ENCODE results near the gene WWOX.

The WWOX gene

DNA sequence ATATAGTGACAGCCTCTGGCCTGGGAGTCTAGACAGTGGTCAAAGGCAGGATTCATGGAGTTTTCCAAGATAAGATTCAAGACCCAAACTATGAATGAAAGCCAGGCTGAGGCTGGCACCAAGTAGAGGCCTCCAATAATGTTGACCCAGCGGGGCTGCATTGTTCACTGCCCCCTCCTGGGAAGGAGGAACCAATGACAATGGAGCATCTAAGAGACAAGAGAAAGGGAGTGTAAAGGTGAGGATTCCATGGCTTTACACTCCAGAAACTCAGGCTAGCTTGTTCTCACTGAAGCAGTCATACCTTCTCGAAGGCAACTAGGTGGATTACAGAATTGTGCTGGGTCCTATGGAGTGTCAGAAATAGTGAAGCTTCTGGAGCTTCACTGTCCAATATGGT, 380.3 kb downstream of the WWOX start:
- no peak for DNase-seq

DNA sequence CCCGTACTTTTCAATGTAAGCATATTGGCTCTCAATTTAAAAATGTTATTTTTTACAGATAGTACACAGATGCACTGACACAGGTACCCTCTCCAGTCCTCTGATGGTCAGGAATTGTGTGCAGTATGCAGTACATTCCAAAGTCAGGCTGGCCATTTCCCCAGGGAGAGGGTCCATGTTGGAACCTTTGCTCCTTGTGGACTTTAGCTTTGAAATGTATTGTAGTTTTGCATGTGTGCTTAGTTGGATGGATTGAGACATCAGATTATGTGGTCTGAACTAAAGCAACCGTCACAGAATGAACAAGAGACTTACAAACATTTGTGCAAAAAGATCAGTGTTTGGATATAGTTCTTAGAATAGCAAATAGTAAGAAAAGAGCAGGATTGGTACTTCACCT, 381.1 kb downstream of the WWOX start:
- no peak for DNase-seq

GRCh38 chr16:78483124-78483992, 383.9 kb downstream of the WWOX start:
- DNase-seq: no peak

DNA sequence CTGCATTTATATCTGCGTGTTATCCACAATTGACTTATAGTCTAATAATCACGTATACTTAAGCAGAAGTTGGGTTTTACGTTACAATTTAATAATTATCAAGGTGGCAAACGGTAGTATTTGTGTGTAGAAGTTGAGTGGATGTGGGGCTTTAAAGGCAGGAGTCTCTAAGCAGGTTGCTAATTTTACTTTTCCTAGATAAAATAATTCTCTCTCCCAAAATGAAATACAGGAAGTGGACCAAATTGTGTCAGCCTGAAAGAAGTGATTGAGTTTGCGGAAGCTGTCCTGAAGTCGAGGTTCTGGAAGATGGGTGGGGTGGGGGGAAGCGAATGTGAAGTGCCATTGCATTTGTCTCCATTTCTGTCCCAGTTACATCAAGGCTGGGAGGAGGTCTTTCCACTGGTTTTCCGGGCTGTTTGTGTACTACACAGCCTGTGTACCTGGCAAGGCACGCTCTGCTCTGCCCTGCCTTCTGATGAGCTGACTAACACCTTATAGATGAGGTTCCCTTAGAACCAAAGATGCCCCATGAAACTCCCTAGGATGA, 385.1 kb downstream of the WWOX start:
- no peak for DNase-seq

DNA sequence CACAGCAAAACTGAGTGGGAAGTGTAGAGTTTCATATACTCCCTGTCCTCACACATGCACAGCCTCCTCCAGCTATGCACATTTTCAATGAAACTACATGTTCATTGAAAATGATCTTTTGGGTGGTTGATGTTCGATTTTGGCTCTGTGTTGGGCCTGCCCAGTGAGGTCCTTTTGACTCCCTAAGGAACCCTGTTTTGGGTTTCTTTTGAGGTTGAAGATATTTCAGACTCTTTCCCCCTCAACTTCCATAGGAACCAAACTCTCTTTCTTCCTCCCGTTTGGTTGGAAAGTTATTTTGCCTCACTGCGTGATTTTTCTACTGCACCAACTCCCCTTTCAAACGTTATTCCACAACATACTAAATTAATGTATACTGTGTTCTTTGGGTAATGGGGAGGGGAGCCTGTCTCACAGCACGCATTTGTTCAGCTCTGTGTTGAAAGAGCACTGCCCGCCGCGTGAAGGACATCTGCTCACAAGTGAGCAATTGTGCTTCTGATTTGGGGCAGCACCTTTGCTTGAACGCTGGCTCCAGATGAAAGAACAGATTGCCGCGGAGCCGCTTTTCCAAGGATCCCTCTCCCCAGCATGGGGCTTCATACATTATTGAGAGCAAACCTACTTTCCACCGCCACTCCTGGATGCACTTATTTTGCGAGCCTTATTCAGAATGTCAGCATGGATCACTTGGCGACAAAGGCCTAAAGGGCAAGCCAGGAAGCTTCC, 385.9 kb downstream of the WWOX start:
- no peak for DNase-seq

DNA sequence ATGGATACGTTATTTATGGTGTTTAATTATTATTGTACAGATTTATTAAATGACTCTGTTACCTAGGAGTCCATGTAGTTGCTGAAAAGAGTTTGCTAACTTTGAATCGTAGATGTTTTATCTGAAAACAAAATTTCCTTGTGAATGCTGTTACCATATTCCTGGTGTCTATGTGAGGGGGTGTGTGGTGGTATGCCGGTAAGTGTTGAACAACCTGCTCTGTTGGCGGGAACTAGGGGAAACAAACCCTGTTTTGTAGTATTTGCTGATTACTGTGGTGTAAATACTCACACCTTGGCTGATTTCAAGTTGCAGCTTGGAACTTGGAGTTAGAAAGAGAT, 386.4 kb downstream of the WWOX start:
- DNase-seq: no peak

DNA sequence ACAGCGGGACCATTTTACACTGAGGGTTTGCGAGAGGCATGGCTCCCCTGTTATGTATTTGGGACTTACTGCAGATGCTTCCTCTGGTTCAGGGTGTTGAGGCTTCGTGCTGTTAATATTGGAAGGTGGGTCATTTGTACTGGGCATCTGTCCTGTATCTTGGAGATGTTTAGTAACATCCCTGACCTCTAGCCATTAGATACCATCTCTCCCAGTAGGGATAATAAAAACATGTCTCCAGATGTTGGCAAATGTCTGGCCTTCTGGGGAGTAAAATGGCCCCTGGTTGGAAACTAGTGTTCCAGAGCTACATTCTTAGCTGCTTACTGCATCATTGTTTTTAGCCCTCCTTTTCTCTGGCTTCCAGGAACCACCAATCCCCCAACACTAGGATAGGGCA, 388.0 kb downstream of the WWOX start:
- no peak for DNase-seq

GRCh38 chr16:78489072-78489471, 389.6 kb downstream of the WWOX start:
- DNase-seq: no peak

DNA sequence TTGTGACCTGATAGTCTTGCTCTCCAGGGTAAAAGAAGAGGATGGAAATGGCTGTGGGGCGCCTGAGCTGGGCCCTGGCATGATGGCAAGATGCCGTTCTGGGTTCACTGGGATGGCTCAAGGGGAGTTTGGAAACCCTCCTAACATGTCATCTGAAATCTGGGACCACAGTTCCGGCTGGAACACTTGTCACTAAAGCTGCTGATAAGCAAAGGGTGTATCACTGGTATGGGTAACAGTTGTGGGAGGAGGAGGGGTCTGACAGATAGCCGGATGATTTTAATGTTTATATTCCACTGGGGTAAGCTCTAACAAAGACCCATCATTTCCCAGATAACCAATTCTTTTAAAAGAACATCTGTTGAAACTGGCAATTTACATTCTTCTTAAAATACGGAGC, 390.2 kb downstream of the WWOX start:
- DNase-seq: no peak

- no peak for DNase-seq
Observed at GRCh38 chr16:78490431-78490830, 391.0 kb downstream of the WWOX start.

GRCh38 chr16:78490847-78491246, 391.4 kb downstream of the WWOX start:
- no peak for DNase-seq

GRCh38 chr16:78493573-78493972, 394.1 kb downstream of the WWOX start:
- no peak for DNase-seq

DNA sequence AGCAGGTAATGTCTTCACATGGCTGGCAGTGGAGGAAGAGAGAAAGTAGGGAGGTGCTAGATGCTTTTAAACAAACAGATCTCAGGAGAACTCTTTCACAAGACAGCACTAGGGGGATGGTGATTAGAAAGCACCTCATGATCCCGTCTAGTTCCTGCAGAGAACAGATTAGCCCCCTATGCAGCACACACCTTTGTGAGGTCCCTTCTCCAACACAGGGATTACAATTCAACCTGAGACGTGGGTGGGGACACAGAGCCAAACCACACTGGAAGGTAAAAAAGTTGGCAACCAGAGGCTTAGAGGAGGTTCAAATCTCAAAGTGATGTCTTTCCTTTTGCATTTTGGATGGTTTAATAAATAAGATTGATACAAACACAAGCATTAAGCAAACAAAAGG, 394.7 kb downstream of the WWOX start:
- no peak for DNase-seq

DNA sequence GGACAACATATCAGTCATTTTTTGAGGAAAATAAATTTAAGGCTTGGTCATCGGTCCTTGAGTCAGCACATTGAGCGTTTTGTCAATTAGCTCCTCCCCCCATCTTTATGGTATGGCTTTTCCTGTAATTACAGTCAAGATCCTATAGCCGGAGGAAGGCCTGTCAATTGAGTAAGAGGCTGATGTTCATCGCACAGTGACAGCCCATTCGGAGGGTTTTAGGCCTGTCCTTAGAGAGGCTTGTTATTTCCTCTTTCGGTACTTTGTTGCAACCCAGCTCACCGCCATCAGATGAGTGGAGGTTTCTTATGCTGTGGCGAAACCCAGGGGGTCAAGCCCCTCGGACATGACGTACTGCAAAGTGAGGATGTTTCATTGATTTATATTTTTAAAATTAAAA, 395.2 kb downstream of the WWOX start:
- peak; percentile 15 for DNase-seq

- DNase-seq: no peak
Observed at GRCh38 chr16:78496189-78496588, 396.7 kb downstream of the WWOX start.

- no peak for DNase-seq
Observed at GRCh38 chr16:78499399-78499798, 399.9 kb downstream of the WWOX start.

GRCh38 chr16:78500659-78501270, 401.3 kb downstream of the WWOX start:
- no peak for DNase-seq

DNA sequence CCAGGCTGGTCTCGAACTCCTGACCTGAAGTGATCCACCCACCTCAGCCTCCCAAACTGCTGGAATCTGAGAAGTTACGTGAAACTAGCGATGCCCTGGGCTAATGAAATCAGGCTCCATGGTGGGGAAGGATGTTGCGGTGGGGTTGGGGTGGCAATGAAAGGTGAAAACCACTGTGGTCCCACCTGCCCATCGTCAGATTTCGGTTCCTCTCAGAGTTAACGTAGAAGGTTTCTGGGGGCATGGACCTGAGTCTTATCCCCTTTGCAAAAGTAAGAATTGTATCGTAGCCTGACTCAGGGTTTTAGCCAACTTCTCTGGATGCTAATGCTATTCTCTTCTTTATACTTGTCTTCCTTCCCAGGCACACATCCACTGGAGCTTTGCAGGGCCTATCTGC, 402.3 kb downstream of the WWOX start:
- no peak for DNase-seq

GRCh38 chr16:78502812-78503350, 403.4 kb downstream of the WWOX start:
- no peak for DNase-seq

GRCh38 chr16:78503602-78504001, 404.1 kb downstream of the WWOX start:
- DNase-seq: peak; percentile 86

GRCh38 chr16:78504401-78504851, 405.0 kb downstream of the WWOX start:
- no peak for DNase-seq

- no peak for DNase-seq
Observed at GRCh38 chr16:78505036-78505435, 405.6 kb downstream of the WWOX start.
